Measurements from ENCODE around the gene IDE.

IDE gene

DNA sequence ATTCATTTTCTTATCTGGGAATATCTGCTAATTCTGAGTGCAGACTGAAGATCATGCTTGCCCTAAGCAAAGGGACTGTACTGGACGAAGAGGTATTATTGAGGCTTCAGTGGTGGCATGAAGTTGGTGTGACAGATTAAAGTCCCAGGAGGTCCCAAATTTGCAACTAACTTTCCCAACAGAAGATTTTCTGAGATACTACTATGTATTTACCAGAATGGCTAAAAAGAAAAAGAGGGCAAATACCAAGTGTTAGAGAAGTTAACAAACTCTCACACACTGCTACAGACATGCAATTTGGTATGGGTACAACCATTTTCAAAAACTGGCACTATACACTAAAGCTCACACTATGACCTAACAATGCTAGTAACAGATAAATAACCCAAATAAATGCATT, 28.3 kb downstream of the IDE start:
- DNase-seq (ENCODE audit: low read depth), result no peak
- TF ChIP-seq, protein P1, sequence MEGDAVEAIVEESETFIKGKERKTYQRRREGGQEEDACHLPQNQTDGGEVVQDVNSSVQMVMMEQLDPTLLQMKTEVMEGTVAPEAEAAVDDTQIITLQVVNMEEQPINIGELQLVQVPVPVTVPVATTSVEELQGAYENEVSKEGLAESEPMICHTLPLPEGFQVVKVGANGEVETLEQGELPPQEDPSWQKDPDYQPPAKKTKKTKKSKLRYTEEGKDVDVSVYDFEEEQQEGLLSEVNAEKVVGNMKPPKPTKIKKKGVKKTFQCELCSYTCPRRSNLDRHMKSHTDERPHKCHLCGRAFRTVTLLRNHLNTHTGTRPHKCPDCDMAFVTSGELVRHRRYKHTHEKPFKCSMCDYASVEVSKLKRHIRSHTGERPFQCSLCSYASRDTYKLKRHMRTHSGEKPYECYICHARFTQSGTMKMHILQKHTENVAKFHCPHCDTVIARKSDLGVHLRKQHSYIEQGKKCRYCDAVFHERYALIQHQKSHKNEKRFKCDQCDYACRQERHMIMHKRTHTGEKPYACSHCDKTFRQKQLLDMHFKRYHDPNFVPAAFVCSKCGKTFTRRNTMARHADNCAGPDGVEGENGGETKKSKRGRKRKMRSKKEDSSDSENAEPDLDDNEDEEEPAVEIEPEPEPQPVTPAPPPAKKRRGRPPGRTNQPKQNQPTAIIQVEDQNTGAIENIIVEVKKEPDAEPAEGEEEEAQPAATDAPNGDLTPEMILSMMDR (conservative IDR thresholded peaks at IDR 0.05; ENCODE audit: control insufficient read depth, insufficient read depth, low read depth, low read length), result no peak
- H3K4me3 ChIP-seq (ENCODE audit: control insufficient read depth, low read depth, low read length), result no peak overlapping the region

DNA sequence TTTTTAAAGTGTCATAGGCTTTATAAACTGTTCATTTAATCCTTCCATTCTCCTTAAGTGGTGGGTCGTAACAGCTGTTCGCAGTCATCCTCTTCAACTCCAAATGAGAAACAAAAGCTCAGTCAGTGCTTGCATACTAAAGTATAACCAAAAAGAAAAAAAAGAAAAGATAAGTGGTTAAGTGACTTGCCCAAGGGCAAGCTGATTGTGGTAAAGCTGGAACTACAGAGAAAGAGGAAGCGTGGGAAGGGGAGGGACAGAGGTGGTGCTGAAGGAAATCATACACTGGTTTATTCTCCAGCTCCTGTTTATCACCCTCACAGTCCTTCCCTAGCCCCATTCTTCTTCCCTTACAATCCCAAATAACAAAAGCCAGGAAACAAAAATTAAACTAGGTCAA, 29.6 kb downstream of the IDE start:
- TF ChIP-seq, protein P1 (conservative IDR thresholded peaks at IDR 0.05; ENCODE audit: control insufficient read depth, insufficient read depth, low read depth, low read length), result no peak
- DNase-seq (ENCODE audit: low read depth), result no peak
- H3K4me3 ChIP-seq (ENCODE audit: control insufficient read depth, low read depth, low read length), result no peak overlapping the region

DNA sequence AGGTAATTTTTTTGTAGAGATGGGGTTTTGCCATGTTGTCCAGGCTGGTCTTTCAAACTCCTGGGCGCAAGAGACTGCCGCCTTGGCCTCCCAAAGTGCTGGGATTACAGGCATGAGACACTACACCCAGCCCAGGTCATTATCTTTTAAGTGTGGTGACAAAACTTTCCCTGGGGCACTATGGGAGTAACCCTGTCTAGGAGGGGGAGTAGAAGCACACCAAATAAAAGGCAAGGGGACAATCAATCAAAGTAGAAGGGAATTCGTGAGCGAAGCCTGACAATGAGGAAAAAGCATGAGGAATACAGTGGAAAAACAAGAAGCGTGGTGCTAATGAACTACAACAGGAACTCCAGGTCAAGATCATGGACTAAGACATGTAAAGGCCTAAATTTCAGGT, 31.4 kb downstream of the IDE start:
- TF ChIP-seq, protein P1 (conservative IDR thresholded peaks at IDR 0.05; ENCODE audit: control insufficient read depth, insufficient read depth, low read depth, low read length), result no peak
- no peak for DNase-seq (ENCODE audit: low read depth)

DNA sequence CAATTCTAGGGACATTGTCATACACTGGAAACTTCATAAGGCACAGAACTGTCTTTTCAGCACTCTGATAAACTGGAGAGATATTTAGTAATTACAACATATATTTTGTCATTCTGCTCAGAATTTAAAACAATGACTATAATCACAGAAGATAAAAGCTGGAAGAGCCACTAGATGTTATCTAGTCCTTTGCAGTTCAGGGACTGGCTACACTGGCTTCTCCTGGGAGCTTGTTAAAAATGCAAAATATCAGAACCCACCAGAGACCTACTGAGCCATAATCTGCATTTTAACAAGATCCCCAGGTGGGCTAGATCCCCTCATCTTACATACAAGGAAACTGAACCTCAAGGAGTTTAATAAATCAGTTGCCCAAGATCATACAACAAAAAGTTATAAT, 32.3 kb downstream of the IDE start:
- no peak for DNase-seq (ENCODE audit: low read depth)
- TF ChIP-seq, protein P1 (conservative IDR thresholded peaks at IDR 0.05; ENCODE audit: control insufficient read depth, insufficient read depth, low read depth, low read length), result no peak
- H3K4me3 ChIP-seq (ENCODE audit: control insufficient read depth, low read depth, low read length), result no peak overlapping the region

More for the DNA sequence above, 31.4 kb downstream of the IDE start:
- no peak overlapping the region for H3K4me3 ChIP-seq (ENCODE audit: control insufficient read depth, low read depth, low read length)

DNA sequence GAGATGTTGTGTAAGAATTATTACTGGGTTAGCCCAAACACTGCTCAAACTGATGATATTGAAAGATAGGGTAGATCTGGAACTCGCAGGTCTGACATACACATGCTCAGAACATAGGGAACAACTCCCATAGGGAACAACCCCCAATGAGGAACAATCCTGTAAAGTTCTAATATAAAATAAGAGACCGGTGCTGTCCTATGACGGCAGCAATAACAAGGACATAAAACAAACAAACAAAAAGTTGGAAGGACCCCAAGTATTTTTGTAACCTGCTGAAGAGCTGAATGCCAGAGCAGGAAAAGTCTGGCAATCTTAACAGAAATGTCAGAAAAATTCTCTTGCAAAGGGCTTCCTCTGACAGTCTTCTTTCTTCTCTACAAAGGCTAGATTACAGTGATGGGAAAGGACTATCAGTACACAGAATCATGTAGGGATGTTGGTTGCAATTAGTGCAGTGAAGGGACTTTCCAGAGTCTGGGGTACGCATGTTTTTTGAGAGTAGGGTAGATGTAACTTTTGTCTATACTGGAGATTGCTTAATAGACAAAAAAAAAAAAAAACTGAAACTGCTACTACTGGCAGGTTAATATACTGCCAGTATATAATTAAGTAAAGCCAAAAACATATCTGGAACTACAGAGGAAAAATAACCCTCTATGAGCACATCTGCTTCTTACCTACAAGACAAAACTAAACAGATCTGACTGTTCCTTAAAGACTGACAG, 35.5 kb downstream of the IDE start:
- TF ChIP-seq, protein P1 (conservative IDR thresholded peaks at IDR 0.05; ENCODE audit: control insufficient read depth, insufficient read depth, low read depth, low read length), result no peak

DNA sequence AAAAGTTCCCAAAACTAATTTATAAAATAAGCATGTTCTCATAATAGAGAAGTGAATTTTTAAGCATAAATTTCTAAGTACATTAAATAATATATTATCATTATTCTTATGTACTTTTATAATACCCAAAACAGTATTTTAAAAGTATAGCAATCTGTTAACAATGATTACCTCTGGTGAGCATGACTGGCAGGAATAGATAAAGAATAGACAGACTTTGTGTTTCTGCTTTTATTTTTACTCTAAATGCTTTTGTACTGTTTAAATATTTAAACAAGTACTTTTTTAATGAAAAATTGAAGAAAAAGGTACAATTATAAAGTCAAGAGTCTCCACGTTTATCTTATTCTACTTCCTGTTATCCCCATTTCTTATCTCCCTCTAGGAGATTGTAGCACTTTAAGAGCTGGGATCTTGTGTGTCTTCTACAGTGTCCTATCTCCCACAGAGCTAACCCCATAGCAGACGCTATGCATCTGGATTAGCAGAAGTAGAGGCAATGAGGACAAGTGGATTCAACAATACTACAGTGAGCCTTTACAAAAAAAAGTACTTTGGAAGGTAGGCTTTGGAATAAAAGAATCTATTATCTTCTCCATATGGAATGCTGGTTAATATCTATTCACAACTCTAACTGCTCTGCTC, 42.9 kb downstream of the IDE start:
- no peak overlapping the region for H3K4me3 ChIP-seq (ENCODE audit: control insufficient read depth, low read depth, low read length)
- no peak for DNase-seq (ENCODE audit: low read depth)

More for the DNA sequence above, 35.5 kb downstream of the IDE start:
- H3K4me3 ChIP-seq (ENCODE audit: control insufficient read depth, low read depth, low read length), result no peak overlapping the region
- no peak for DNase-seq (ENCODE audit: low read depth)

More for the DNA sequence above, 42.9 kb downstream of the IDE start:
- TF ChIP-seq, protein P1 (conservative IDR thresholded peaks at IDR 0.05; ENCODE audit: control insufficient read depth, insufficient read depth, low read depth, low read length), result no peak
